ENCODE measurements around the gene RRP15.

Gene RRP15, protein sequence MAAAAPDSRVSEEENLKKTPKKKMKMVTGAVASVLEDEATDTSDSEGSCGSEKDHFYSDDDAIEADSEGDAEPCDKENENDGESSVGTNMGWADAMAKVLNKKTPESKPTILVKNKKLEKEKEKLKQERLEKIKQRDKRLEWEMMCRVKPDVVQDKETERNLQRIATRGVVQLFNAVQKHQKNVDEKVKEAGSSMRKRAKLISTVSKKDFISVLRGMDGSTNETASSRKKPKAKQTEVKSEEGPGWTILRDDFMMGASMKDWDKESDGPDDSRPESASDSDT

DNA sequence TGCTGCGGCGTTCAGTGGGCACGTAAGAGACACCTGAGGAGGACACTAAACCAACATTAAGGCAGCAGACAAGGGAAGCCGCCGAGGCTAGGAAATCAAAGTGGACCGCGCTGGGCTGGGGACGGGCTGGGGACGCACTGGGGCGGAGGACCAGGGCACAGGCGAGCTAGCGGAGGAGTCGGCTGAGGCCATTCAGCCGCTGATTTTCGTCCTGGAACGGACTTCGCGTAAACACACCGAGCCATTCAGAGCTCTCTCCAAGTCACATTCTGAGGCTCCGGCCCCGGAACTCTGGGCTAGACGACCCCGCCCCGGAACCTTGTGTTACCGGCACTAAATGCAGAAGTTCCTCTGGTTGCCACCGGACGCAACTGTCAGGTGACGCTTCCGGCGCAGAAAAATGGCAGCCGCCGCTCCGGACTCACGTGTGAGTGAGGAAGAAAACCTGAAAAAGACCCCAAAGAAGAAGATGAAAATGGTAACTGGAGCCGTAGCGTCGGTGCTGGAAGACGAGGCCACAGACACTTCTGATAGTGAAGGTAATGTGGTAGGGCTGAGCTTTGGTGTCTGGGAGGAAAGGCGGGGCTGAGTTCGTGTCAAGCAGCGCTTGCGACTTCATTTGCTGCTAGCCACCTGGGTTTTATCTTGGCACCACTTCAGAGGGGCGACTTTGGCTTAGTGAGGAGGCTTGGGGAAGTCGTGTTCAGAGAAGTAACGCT lies at the start of gene RRP15:
TSS of gene RRP15 (plus strand) at position 377 of the 719 bp plus-strand sequence. CDS start at position 401, 24 bp downstream.
- peak; percentile 42 for DNase-seq (ENCODE audit: low read depth, low spot score)
- ChIA-PET CTCF (interaction anchor here (1.2 to 1.6 kb wide), 3 partner anchors 9 to 20 kb away, joined by 3 to 4 read pairs (median 4); no protein-coding TSS in a partner anchor), POLR2A (interaction anchor here (0.7 to 0.8 kb wide), 3 partner anchors 9 to 57 kb away, joined by 3 to 4 read pairs (median 3); no protein-coding TSS in a partner anchor)
- TF ChIP-seq, protein P1, sequence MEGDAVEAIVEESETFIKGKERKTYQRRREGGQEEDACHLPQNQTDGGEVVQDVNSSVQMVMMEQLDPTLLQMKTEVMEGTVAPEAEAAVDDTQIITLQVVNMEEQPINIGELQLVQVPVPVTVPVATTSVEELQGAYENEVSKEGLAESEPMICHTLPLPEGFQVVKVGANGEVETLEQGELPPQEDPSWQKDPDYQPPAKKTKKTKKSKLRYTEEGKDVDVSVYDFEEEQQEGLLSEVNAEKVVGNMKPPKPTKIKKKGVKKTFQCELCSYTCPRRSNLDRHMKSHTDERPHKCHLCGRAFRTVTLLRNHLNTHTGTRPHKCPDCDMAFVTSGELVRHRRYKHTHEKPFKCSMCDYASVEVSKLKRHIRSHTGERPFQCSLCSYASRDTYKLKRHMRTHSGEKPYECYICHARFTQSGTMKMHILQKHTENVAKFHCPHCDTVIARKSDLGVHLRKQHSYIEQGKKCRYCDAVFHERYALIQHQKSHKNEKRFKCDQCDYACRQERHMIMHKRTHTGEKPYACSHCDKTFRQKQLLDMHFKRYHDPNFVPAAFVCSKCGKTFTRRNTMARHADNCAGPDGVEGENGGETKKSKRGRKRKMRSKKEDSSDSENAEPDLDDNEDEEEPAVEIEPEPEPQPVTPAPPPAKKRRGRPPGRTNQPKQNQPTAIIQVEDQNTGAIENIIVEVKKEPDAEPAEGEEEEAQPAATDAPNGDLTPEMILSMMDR (IDR thresholded peaks at IDR 0.05; ENCODE audit: insufficient read depth, low read length, missing control alignments): no peak
- peak within 1 kb of the TSS; percentile 99 for H3K4me3 ChIP-seq (ENCODE audit: low read depth, low read length)

DNA sequence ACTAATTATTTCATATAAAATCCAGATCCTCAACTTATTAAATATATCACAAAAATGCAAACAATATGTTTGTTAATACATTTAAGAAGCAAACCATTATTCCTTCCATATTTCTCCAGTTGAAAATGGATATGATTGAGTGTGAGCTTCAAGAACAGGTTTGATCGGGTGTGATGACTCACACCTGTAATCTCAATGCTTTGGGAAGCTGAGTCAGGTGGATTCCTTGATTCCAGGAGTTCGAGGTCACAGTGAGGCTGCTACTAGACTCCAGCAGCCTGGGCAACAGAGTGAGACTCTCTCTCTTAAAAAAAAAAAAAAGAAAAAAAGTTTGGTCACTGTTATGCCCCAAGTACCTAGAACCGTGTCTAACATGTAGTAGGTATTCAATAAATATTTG lies 42.9 kb upstream of the RRP15 start:
- ChIA-PET POLR2A (interaction anchor here (0.6 kb wide), 1 partner anchor 246 kb away, joined by 3 read pairs; no protein-coding TSS in a partner anchor), CTCF (no interaction called here)
- DNase-seq (ENCODE audit: low read depth, low spot score): no peak
- TF ChIP-seq, protein P1 (IDR thresholded peaks at IDR 0.05; ENCODE audit: insufficient read depth, low read length, missing control alignments): no peak
- no peak overlapping the region for H3K4me3 ChIP-seq (ENCODE audit: low read depth, low read length)

DNA sequence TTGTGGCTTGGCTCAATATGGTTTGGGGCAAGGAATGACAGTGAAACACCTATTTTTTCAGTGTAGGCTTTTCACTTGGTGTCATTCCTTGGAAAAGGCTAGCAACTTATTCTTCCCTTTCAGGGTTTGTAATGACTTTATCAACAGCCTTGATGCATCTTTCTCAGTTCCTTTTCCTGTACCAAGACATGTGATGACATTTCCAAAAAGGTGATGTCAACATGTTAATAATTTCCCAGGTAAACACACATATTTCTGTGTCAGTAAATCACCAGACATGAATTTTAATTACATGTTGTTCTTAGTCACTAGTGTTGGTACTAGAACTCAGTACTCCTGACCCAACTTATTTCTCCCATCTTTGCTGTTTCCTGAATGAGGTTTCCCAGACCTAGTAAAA lies 37.8 kb upstream of the RRP15 start:
- CTCF ChIA-PET: no interaction called here
- DNase-seq (ENCODE audit: low read depth, low spot score): no peak
- TF ChIP-seq, protein P1 (IDR thresholded peaks at IDR 0.05; ENCODE audit: insufficient read depth, low read length, missing control alignments): no peak
- POLR2A ChIA-PET: no interaction called here
- H3K4me3 ChIP-seq (ENCODE audit: low read depth, low read length): no peak overlapping the region

DNA sequence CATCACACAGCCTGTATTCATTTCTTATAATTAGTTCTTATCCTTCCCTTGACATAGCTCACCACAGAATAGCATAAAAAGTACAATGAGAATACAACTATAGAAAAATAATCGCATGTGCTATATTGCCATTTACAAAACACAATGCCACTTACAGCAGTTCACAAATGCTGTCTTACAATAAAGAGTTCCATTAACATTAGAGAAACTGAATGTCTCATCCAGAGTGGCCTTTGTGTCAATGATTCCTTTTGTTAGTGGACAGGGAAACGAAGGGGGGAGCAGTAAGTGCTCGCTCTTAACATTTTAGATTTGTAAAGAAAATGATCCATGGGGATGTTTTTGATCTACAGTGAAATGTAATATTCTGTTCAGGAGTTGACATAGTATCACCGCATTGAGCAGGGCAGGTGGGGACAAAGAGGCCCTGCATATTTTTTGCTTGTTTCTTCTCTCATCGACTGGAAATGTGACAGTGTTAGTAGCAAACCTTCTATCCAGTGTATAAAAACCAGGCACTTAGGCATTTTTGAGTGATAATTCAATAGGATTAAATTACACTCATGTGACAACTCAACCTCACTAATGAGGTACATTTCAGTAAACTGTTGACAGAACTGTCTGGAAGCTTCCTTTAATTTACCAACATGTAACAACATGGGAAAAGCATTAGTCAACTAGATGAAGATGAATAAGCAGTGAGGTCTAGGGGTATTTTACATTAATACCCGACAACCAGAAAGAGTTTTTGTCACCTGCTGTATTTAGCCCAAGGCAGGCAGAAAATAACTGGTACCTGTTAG lies 35.6 kb upstream of the RRP15 start:
- ChIA-PET POLR2A (no interaction called here), CTCF (no interaction called here)
- no peak for DNase-seq (ENCODE audit: low read depth, low spot score)

DNA sequence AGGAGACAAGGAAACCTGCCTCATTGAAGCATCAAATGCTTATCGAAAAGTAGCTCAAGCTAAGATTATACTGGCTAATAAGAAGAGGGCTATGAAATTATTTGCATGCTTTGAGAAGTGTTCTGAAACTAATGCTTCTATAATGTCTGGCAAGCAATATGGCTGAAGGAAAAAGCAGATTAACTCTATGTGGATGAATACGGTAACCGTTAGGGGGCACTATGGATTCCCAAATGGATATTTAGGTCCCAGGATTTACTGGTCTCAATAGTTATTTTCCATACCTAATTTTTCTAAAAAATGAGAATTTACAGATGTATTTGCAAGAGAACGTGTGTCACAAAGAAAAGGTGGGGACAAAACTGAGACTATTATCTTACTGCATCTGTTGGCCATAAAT lies 34.6 kb upstream of the RRP15 start:
- no peak overlapping the region for H3K4me3 ChIP-seq (ENCODE audit: low read depth, low read length)
- TF ChIP-seq, protein P1 (IDR thresholded peaks at IDR 0.05; ENCODE audit: insufficient read depth, low read length, missing control alignments): no peak
- ChIA-PET CTCF (no interaction called here), POLR2A (no interaction called here)
- DNase-seq (ENCODE audit: low read depth, low spot score): no peak

More for the DNA sequence above, 35.6 kb upstream of the RRP15 start:
- TF ChIP-seq, protein P1 (IDR thresholded peaks at IDR 0.05; ENCODE audit: insufficient read depth, low read length, missing control alignments): no peak
- no peak overlapping the region for H3K4me3 ChIP-seq (ENCODE audit: low read depth, low read length)
